ENCODE data around the gene C2orf72.
"Not testable (repeated sequence)": the region's sequence is repeated elsewhere in the genome, so short reads cannot be mapped to it uniquely, and the experiment has no call there.

The C2orf72 gene

DNA sequence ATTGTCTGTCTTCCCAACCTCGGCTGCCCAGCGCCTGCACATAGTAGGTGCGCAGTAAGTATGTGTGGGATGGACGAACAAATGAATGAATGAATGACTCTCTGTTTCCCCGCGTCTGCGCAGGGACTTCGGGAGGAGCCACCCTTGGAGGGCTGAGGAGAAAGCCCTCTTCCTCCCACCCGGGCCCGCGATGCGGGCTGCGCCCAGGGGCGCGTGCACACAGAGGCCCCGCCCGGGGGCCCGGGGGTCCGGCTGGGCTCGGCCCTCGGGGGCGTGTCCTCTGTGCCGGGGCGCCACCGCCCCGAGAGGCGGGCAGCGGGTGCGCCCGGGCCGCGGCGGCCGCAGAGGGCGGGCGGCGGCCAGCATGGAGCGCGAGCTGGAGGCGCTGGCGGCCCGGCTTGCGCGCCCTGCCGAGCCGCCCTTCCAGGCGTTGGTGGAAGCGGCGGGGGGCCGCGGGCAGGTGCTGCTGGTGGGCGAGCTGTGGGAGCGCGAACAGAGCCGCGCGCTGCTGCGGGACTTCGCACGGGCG lies at the start of gene C2orf72:
C2orf72 (plus strand) TSS at position 322 of the 529 bp plus-strand sequence; CDS start at position 365, 43 bp downstream.
- DNase-seq, result no peak

DNA sequence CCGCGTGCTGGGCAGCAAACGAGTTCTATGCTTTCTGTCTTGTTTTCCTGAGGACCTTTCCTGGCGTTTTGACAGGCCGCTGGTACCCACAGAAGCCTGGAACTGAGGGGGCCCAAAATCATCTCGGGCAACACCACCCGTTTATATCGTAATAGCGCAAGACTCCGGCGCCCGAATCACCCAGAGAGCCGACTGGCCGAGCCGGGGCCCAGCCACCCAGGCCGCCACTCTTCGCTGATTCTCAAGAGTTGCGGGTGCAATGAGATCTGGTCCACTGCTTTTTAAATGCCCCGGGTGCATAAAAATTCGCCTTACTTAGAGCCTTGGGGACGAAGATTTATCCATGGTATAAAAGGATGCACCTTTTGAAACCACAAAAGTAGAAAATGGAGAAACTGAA lies 47.6 kb upstream of the C2orf72 start:
- no peak for DNase-seq

DNA sequence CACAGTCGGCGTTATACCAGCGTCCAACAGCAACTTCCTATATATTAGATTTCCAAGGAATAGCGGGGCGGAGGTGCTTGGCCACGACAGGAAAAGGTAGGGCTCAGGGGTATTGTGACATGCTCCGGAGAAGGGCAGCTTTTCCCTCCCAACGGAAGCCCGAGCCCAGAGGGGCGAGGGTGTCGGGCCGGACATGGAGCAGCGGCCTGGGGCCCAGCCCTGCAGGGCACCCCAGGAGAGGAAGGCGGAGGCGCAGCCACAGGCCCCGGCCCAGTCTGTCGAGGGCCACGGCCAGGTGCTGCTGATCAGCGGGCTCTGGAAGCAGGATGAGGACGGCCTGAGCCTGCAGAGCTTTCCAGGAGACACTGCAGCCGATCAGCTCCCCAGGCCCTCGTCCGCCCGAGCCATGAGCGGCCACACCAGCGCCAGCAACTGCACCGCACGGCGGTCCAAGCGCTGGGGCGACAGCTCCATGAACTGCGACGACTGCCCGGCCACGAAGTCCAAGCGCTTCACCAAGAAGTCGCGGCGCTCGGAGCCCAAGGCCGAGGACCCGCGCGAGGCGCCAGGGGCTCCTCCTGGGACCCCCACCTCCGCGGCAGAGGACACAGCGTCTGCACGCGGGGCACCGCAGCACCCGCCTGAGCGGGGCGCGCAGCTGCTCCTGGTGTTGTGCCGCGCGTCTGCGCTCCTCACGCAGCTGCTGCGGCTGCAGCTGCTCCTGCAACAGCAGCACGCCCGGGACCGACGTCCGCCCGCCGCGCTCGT lies 47.0 kb upstream of the C2orf72 start:
- no peak for DNase-seq

DNA sequence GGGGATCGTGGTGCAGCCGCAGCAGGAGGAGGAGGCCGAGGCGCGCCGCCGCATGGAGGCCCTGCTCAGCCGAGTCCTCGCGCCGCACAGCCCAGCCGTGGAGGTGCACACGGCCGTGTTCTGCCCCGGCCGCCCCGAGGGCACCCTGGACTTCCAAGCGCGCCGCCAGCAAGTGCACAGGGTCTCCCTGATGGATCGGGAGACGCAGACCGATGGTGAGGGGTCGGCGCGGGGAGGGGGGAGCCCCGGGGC lies 46.5 kb upstream of the C2orf72 start:
- DNase-seq, result no peak

DNA sequence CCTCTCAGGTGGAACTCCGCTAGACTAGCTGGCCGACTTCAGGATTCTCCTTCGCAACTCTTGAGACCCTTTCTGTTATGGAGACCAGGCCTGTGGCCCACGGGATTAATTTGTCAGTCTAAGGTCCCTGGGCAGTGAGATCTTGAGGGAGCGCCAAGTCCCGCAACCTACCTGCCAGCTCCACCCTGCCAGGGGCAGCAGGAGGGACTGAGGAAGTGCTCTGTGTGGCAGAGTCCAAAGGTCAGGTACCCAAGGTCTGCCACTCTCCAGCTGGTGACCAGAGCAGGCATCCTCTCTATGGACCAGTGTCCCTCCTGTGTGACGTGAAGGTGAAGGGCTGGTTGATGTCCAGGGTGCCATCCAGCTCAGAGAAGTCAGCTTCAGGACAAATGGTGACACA lies 45.7 kb upstream of the C2orf72 start:
- DNase-seq, result no peak

DNA sequence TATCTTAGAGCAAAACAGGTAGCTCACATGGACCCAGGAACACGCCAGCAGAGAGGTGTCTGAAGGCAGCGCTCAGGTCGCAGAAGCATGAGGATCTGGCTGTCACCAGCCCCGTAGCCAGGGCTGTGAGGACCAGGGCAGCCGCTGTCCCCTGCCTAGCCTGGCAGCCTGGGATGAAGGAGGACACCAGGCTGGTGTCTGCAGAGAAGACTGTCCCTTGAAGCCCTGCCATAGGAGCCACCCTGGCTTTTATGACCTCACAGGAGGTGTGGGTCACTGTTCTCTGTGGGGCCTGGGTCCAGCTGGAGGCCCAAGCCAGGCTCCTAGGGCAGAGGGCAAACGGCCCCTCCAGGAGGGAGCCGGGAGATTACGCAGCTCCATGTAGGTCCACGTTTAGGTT lies 41.5 kb upstream of the C2orf72 start, which contains the start of gene SPATA3:
SPATA3 (plus strand) TSS at position 301 of the 400 bp plus-strand sequence. CDS start 113 bp downstream, outside the sequence.
- no peak for DNase-seq

DNA sequence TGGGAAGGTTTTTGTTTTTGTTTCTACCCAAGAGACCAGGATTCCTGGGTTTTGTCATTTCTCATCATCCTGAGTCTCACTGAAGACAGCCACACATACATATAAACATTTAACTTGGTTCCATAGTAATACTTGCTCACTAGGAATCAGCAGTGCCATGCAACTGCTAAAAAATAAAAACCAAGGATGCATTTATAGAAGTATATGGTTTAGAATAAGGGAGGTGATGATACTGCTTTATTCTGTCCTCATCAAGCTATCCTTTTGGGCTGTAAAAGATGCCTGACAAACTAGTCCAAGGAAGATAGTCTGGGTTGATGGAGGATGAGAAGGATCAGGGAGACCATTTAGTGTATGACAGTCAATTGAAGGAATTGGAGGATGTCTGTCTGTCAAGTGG lies 40.7 kb upstream of the C2orf72 start:
- DNase-seq, result no peak

DNA sequence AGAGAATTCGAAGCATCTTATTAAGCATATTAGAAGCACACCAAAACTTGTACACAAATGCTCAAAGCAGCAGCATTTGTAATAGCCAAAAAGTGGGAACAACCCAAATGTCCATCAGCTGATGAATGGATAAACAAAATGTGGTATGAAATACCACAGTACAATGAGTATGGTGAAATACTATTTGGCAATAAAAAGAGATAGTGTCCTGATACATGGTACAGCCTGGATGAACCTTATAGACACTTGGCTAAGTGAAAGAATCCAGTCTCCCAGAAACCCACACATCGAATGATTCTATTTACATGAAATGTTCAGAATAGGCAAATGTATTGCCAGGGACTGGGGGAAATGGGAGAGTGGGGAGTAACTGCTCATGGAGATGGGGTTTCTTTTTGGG lies 38.4 kb upstream of the C2orf72 start:
- DNase-seq, result no peak

DNA sequence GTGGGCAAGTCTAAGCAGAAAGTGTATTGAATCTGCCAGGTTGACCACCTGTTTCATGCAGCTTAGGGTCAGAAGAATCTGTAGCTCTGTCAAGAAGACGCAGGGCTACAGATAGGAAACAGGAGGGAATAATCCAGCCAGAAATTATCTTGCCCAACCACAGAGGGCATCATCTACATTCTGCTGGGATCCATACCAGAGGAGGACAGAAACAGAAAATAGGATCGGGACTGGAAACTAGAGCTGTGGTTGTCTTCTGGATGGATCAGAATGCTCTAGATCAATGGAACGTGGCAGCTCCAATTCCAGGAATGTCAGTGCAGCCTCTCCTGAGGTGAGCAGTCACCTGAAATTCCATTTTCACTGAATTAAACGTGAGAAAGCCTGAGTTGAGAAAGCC lies 37.8 kb upstream of the C2orf72 start:
- no peak for DNase-seq

DNA sequence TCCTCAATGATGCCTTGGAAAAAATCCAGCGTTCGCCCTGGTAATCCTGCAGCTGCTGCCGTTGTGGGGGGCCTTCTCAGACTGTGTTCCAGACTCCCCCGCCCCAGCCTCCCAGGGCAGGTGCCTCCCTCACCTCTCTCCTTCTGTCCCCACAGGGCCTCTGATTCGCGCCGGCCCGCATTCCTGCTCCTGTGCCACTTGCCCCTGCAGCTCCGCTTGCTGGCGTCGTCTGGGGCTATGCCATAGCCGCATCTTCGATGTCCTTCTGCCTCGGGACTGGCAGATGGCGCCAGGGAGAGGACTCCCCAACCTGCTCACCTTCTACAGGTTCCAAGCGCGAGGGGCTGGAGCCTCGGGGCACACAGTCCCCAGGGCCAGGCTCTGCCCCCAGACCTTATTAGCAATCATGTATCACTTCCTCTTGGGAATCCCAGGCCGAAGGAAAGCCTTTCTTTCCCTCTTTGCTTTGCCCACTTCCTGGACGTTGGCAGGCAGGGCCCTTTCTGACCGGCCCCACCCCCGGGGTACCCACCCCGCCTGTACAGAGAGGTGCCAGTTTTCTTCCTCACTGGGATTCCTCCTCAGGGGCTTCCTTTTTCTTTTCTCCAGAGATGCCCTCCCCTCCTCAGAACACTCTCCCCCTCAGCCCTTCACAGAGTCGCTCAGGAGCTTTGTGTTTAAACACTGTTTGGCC lies 37.0 kb upstream of the C2orf72 start:
- DNase-seq, result no peak

DNA sequence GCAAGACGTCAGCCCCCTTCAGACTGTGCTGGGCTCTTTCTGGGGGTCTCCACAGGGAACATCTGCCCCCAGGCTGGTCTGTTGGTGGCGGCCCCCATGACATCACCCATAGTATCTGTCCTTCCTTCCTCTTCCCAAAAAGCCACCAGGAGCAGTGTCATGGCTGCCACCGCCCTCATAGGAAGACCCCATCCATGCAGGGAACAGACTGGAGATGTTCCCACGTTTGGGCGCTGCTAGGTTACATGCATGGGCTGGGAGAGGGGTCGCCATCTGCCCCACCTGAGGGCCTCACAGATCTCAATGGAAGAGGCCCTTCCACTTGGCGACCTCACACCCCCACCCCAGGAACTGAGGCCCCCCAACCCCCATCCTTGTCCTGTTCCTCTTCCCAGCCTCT lies 36.3 kb upstream of the C2orf72 start:
- DNase-seq, result no peak

DNA sequence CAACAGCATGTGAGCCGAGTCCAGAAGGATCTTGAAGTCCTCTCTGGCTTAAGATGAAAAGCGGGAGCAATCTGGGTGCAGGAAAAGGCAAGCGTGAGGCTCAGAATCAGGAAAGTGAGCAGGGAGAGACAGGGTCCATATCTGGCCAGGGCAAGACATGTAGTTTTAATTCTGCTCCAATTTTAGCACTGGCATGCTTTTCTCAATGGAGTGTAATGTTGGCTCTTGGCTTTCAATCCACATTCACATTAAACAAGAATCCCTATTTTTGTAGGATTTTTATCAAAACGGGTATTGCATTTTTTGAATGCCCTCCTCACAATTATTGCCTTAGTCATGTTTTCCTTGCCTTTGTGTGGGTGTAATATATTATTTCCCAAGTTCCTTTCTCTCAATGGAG lies 35.4 kb upstream of the C2orf72 start:
- no peak for DNase-seq

DNA sequence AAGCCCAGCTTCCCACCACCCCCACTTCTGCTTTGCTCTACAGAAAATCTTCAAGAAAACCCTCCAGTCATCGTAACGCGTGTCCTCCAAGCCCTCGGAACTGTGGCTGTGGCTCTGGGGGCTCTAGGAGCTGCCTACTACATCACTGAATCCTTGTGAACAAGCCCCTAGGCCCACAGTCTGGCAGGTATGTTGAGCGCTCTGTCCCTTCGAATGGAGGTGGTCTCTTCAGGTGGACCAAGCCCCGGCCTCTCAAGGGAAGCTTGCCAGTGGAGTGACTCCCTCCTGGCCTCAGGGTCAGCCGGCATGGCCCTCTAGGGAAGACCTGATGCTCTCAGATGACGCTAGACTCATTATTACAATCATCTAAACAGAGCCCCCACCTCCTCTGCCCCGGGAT lies 34.7 kb upstream of the C2orf72 start:
- no peak for DNase-seq

DNA sequence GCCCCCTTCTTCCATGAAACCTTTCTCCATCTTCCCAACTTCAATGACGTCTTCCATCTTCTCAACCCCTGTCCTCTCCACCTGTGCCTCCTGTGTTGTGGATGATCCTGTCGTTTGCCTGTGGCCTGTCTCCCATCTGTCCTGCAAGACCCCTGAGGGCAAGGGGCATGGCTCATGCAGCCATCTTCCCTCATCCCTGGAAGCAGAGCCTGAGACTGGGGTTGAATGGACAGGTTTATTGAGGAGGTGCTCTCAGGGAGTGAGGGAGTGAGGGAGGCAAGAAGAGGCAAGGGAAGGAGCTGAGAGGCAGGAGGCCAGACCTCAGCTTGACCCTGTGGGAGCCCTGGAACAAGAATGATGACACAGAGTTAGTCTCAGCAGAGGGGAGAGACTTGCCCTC lies 34.1 kb upstream of the C2orf72 start:
- no peak for DNase-seq

DNA sequence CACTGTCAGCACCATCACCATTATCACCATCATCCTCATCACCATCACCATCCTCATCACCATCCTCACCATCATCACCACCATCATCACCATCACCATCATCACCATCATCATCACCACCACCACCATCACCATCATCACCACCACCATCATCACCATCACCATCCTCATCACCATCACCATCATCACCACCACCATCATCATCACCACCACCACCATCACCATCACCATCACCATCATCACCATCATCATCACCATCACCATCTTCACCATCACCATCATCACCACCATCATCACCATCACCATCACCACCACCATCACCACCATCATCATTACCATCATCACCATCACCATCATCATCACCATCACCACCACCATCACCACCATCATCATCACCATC lies 32.4 kb upstream of the C2orf72 start:
- not testable (repeated sequence) for DNase-seq

DNA sequence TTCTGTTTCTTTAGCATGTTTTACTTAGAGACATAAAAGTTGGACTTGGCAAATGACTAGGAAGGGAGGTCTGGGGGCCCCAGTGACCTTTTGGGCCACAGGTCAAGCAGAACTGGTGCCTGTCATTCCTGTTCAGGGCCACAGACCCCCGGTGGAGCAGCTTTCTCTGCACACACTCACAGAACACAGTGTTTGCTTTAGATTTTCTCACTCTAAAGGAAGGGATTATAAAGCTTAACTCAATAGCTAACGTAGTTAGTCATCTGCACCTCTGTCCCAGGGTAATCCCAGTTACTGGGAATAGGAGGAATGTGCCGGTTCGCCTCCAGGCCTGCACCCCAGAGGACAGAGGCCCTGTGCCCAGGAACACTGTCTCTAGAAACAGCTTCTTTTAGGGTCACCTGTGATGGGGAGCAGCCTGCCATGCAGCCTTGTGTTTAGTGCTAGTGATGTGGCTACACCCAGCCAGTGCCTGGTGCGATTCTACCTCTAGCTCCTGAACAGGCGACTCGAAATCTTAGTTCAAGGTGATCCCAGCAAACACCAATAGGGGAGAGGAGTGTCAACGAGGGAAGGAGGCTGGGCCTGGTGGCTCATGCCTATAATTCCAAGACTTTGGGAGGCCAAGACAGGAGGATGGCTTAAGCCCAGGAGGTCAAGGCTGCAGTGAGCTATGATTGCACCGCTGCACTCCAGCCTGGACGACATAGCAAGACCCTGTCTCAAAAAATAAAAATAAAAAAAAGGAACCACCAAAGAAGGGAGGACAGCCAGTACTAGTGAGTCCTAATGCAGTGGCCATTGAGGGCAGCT lies 29.8 kb upstream of the C2orf72 start:
- no peak for DNase-seq

DNA sequence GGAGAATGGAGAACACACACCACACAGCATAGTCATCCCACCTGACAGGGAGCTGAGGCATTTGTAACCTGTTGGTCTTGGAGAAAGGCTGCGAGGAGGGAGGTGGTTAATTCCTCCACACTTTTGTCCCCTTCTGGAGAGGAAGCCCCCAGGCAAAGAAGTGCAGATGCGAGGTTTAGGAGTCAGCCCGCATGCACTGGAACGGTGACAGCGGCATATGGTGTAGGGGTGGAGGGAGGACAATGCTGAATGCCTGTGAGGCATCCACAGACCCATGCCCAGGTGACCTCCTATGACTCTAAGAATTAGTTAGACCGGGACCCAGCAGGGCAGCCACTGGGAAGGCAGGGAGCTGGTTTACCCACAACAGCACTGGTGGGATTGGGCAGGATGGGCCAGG lies 29.2 kb upstream of the C2orf72 start:
- DNase-seq, result no peak

DNA sequence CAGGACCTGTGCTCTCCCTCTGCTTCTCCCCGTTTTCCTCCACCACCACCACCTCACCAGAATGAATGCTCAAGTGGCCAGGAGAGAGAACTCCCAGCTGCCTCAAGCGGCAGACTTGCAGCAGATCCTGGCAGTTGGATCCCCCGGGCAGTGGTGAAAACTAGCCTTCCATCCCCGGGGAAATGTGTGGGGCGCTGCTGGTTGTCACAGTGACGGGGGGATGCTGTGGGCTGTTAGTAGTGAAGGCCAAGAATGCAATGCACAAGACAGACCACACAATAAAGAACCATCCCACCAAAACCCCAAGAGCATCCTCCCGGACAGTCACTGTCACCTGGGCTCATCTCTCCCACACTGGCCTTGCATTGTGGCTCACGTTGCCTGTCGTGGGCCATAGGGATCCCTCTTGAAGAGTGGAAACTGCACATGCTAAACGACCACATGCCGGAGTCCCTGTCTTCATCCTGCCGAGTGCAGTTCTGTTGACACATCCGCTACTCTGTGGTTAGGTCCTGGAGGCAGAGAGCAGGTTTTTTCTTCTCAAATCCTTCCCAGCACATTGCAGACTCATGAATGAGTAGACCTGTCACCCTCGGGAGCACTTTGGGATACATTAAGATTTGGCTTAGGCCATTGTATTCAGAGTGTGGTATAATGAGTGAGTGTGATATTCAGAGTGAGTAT lies 27.9 kb upstream of the C2orf72 start:
- DNase-seq, result no peak

DNA sequence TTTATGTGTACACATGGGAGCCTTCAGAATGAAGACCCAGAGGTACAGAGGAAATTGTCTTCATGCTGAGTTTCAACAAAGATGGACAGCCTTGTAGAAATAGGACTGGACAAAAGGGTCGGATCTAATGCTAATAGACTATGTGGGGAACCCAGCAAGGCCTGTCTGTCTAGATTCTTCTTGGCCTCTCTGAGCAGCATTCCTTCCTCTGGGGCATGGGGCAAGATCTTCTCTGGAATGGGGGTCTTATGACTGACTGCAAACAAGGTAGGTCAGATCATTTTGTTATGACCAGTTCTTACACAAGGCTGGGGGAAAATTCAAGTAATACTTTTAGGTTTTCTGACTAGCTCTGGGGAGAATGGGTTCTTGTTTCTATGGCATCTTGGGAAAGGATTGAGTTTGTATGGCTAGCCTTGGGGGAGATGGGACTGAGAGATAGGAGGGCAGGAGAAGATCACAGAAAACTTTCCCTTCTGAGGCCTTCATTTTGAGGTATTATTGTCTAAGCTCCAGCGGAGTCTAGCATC lies 27.1 kb upstream of the C2orf72 start:
- no peak for DNase-seq

DNA sequence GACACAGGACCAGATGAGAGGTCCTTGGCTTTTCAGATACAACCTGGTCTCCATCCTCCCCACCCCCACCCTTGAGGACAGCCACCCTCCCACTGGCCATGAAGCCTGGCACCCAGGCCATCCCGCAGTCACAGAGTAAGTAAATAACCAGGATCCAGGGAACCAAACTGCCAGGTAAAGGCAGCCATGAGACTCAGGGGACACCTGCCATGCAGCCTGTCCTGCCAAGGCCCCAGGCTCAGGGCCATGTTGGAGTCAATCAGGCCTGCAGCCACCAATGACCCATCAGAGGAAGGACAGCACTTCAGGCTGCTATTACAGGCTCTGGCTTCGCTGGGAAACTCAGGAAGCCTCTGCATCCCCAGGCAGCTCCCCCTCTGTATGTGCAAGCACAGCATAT lies 25.8 kb upstream of the C2orf72 start:
- DNase-seq, result no peak

DNA sequence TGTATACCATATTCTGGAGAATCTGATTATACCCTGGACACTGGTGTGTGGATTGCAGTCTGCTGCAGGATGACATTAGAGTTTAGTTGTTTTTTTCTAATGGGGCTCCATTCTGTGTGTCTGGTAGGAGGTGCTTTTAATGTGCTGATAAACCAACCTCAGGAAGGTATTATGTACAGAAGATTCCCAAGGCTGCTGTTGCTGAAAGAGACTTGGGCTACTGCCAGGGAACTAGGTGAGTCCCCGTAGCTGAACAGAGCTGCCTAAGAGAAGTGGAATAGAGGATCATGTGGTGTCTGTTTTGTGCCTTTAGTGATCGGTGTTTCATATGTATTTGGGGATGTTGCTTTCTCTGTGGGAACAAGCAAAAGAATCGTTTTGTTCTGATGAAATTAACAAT lies 24.9 kb upstream of the C2orf72 start:
- no peak for DNase-seq

DNA sequence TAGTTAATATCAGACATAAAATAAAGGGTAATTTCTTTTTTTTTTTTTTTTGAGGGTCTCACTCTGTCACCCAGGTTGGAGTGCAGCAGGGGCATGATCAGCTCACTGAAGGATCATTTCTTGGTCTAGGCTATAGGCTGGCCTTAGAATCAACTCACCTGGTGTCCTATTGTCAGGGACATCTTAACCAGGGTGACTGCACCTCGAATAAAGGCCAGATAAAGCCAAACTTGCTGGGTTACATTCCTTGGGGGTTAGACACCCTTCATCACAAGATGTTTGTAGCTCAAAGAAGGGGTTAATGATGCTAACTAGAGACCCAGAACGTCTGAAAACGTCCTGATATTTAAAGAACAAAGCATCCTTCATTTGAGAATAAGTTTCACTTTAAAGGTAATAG lies 23.5 kb upstream of the C2orf72 start:
- DNase-seq, result no peak

DNA sequence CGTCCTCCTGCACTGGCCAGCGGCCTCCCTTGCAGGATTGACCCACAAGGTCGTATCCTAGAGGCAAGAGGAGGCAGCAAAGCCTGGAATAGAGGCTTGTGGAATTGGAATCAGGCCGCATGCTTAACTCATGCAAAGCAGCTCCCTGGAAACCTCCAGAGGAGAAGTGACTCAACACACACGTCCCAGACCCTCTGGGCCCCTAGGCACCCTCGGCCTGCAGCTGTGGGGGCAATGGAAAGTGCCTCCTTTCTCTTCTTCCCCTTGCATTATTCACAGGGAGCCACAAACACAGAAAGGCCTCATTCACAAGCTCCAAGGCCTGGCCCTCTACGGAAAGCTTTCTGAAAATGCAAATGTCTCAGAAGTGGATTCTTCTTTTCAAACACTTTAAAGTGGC lies 21.8 kb upstream of the C2orf72 start:
- DNase-seq, result no peak
